Raji (cell line): ENCODE measurements around the gene CENPE.
A peak's percentile ranks its signal among the peaks of the same experiment; 100 is the strongest.

Source experiments
- POLR2A ChIP-seq: IDR thresholded peaks from 2 replicates; pipeline ENCODE4 v1.6.1; 2011; ENCODE audit warnings: low read depth, low read length, control low read depth; ENCODE audit not compliant: insufficient read depth

CENPE gene

DNA sequence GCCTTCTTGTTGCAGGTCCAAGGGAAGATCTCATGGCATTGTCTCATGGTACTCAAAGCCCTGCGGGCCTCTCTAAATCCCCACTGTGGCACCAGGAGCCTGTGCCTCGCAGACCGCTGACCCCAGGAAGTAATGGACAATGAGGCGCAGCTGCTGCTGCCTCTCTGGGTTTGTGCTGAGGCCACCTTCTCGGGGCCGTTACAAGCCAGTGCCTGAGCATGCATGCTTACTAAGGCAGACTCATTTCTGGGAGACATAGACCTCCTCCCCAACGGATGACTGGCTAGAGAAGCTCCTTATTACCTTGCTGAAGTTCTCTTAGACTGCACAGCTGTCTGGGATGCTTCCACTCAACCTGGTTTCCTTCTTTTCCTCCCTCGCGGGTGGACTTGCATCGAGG, 99.8 kb downstream of the CENPE start:
- TF ChIP-seq POLR2A: no peak

DNA sequence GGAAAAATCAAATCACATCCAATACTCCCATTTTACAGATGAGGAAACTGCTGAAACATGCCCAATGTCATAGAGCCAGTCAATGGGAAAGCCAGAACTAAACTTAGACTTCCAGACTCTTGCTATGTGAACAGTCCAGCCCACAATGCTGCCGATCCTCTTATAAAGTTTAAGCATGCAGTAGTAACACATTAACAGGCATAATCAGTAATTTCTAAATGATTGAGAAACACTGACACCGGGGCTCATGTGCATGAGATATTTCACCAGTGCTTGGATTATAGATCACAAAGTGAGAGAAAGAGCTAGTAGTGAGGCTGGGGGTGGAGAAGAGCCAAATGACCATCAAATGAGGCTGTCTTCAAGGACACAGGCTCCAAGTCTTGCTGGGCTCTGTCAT, 101.0 kb downstream of the CENPE start:
- TF ChIP-seq POLR2A: no peak

DNA sequence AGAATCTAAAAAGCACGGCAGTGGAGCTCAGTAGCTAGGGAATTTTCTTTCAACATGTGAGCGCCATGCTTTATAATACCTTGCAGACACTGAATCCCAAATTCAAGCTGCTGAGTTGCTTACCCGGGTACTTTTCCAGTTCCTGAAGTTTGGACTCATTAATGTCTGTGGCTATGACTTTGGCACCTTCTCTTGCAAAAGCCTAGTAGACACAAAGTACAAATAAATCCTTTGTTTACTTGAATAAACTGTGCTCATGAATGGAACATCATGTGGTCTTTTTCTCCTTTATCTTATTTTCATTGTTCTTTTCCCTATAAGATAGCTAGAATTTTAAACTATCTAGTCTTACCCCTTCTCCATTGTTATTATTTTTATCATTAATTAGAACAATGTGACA, 103.1 kb downstream of the CENPE start:
- no peak for TF ChIP-seq POLR2A

DNA sequence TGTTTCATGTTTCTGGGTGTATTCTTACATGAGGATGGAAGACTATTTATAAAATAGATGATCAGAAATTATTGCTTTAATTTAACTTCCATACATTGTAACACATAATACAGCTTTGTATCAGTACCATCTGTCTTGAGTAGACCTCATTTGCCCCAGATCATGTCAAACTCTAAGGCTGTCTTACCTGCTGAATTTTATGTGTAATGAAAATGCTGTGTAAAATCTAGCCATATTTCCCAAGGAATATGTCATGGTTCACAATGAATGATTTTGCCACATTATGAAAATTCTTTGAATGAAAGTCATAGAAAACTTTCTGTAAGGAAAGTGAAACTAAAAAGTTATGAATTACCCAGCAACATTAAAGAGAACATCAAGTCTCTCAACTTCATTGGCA, 105.9 kb downstream of the CENPE start:
- TF ChIP-seq POLR2A: no peak

DNA sequence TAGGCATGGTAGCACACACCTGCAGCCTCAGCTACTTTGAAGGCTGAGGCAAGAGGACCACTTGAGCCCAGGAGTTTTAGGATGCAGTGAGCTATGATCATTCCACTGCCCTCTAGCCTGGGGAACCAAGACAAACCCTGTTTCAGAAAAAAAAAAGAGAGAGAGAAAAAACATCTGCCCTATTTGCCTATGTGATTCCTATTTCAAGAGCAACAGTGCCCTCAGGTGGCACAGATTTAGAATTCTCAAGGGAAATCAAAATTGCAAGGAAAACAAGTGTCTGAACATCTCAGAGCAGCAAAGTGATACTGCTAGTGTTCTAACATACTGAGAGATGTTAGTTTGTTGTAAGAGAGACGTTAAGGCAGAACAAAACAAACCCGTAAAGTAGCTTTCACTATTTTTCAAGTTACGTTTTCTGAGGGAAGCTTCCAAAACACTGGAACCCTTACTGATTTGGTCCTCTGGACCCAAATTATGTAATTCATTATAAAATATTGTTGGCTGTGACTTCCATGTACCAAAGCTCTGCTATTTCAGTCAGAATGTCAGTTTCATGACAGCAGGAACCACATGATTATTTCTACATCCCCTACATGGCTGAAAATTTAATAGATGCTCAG, 106.4 kb downstream of the CENPE start:
- no peak for TF ChIP-seq POLR2A

GRCh38 chr4:103089481-103089880, 108.7 kb downstream of the CENPE start:
- TF ChIP-seq POLR2A: no peak

GRCh38 chr4:103086551-103086950, 111.6 kb downstream of the CENPE start:
- no peak for TF ChIP-seq POLR2A

DNA sequence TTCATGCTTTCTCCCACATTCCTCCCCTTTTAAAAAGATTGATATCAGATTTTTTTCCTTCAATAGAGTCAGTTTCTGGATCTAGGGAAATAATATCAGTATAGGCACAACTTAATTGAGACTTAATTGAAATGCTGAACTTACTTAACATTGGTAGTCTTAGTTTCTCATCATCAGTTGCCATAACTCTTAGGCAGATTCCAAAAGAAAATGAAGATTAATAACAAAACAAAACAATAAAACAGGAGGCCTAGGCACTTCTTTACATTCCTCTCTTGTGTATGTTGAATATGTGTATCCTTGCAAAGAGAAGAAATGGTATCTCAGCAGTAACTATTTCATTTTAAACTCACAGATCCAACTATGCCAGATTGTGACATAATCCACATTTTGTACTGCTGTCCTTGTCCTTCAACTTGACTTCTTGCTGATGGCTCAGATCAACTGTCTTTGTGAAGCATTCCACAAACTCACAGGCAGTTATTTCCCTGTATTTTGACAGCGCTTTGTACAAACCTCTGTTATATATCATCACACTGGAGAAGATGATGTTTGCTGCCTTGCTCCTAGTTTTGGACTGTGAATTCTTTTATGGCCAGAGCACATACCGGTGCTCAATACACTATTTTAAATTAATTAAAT, 112.5 kb downstream of the CENPE start:
- no peak for TF ChIP-seq POLR2A

- no peak for TF ChIP-seq POLR2A
Observed at GRCh38 chr4:103079621-103080020, 118.5 kb downstream of the CENPE start.

- TF ChIP-seq POLR2A: 0 out of 2 replicates have a peak, but pooled peaks have one; percentile 15
Observed at GRCh38 chr4:103076747-103077347, 121.3 kb downstream of the CENPE start, which contains the start of gene SLC9B2. SLC9B2 (minus strand) TSS chr4:103076761; CDS start chr4:103067550, 9,211 bp downstream.

DNA sequence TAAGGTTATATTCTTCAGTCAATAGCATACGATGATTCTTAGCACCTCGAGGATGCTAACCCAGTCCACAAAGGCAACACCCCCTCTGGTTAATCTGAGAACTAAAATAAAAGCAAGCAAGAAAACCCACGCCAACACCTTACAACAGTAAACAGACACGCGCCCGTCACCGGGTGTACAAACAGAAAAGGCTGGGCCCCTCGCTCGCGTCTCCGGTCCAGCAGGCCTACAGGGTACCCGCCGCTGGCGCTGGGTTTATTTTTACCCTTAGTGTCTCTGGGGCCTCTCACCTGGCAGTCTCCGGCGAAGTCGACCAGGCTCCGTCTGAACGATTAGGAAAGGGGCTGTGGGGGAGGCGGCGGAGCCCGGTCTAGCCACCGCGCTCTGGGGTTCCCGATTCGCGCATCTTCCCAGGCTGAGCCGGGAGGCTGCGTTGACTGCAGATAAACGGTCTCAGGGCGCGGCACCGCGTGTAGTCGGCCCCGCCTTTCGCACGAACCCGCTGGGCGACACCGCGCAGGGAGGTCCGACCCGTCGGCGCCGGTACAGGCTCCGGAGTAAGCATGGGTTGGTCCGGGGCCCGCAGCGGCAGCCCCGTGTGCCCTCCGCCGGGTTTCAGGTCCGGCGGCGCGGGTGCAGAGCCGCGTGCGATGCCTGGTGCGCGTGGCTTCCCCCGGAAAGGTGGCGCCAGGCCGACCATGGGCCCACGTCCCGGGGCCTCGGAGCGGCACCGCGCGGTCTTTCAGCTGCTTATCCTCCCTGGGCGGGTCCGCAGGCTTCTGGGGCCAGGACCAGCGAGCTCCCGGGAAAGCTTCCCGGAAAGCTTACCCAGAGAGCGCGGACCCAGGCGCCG, 122.0 kb downstream of the CENPE start:
- TF ChIP-seq POLR2A: peak; percentile 66

DNA sequence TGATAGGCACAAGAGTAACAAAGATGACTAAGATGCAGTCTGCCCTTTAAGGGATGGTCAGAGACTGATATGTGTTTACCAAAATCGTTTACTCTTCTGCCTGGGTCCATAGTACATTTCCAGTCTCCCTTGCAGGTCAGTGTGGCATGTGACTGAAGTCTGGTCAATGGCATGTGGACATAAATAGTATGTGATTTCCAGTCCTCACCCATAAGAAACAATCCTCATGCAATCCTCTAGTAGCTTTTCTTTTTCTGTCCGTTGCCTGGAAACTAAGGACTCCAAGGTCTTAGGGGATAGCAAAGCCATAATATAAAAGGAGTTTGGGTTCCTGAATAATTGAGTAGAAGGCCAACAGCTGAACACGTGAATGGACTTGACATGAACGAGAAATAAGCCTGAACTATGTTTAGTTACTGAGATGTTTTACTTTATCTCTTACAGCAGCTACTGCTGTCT, 122.7 kb downstream of the CENPE start:
- TF ChIP-seq POLR2A: no peak

DNA sequence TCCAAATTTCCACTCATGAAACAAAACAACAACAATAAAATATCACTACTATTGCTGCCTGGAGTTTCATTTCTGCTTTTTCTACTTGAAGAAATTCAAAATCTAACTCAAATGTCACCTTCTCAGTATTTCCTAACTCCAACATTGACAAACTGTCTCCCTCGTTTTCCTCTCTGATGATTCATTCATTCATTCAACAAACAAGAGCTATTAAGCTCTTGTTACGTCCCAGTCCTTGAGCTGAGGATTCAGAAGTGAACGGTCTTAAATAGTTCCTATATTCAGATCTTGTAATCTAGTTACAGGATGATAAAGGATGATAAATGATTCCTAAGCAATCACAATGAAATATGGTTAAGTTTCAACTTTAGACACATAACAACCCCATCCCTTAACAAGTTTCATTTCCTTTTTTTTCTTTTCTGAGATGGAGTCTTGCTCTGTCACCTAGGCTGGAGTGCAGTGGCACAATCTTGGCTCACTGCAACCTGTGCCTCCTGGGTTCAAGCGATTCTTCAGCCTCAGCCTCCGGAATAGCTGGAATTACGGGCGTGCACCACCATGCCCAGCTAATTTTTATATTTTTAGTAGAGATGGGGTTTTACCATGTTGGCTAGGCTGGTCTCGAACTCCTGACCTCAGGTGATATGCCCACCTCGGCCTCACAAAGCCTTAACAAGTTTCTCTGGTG, 123.3 kb downstream of the CENPE start:
- peak; percentile 41; the same call in 1 of the 2 replicates for TF ChIP-seq POLR2A

DNA sequence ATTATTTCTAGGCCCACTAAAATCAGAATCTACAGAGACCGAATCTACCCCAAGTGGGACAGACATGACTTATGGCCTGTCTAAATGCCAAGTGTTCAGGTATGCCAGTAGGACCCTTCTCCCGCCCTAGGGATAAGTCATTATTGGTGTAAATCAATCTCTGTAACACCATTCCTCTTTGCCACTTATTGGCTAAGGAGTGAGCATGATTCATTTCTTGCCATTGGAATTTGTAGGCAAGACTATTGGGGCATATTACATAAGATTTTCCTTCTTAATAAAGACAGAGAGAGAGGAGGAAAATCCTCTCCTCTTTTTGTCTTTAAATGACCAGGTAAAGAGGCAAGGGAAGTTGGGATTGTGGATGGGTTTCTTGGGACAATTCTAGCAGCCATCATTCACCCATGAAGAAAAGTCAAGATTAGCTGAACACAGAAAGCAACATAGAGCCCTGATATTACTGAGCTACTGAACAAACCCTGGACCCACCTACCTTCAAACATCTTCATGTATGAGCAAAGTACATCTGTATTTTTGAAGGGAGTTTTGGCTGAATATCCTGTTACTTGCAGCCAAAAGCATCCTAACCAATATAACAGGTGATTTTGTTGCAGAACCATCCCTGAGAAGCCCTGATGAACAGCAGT, 124.2 kb downstream of the CENPE start:
- TF ChIP-seq POLR2A: no peak

GRCh38 chr4:103067841-103068547, 130.1 kb downstream of the CENPE start:
- no peak for TF ChIP-seq POLR2A
